OCI-LY1 (cell line): ENCODE data around the gene USP9Y.

ENCODE experiments used
- H2AFZ ChIP-seq: fragments of 200-600 bp; sonication (generic), shearing (Covaris generic); 2 replicates; pipeline ENCODE4 v1.6.0; 2014; ENCODE audit warnings: antibody characterized with exemption, mild to moderate bottlenecking, low read length
- H3F3A ChIP-seq: fragments of 200-600 bp; sonication (generic), shearing (Covaris generic); 2 replicates; pipeline ENCODE4 v1.6.0; 2014; ENCODE audit warnings: mild to moderate bottlenecking, antibody characterized with exemption, low read length, moderate library complexity; ENCODE audit not compliant: insufficient read depth
- H3K27ac ChIP-seq: fragments of 200-600 bp; sonication (generic); 2 replicates; pipeline ENCODE4 v1.5.1; 2014; ENCODE audit warnings: low read length, mixed run types, mild to moderate bottlenecking, low read depth; ENCODE audit not compliant: poor library complexity, severe bottlenecking
- H3K27me3 ChIP-seq: fragments of 200-600 bp; sonication (generic); 2 replicates; pipeline ENCODE4 v1.6.0; 2014; ENCODE audit warnings: antibody characterized with exemption, mild to moderate bottlenecking, low read length, moderate library complexity; ENCODE audit not compliant: insufficient read depth
- H3K36me3 ChIP-seq: fragments of 200-600 bp; sonication (generic); 2 replicates; pipeline ENCODE4 v1.6.1; 2014; ENCODE audit warnings: mild to moderate bottlenecking, antibody characterized with exemption, low read length, moderate library complexity, mixed read lengths; ENCODE audit not compliant: insufficient read depth
- H3K4me1 ChIP-seq: fragments of 200-600 bp; sonication (generic); 2 replicates; pipeline ENCODE4 v1.5.1; 2014; ENCODE audit warnings: mild to moderate bottlenecking, low read length, moderate library complexity; ENCODE audit not compliant: insufficient read depth, severe bottlenecking
- H3K4me2 ChIP-seq: fragments of 200-600 bp; sonication (generic), shearing (Covaris generic); 2 replicates; pipeline ENCODE4 v1.6.1; 2014; ENCODE audit warnings: low read length
- H3K4me3 ChIP-seq: fragments of 200-600 bp; sonication (generic); 2 replicates; pipeline ENCODE4 v1.5.1; 2014; ENCODE audit warnings: low read length, low read depth, mild to moderate bottlenecking, mixed read lengths; ENCODE audit not compliant: poor library complexity, severe bottlenecking
- H3K79me2 ChIP-seq: fragments of 200-600 bp; shearing (Covaris generic); 2 replicates; pipeline ENCODE4 v1.6.1; 2016; ENCODE audit warnings: mixed run types, low read length, mixed read lengths; ENCODE audit not compliant: insufficient read depth
- H3K9ac ChIP-seq: fragments of 200-600 bp; sonication (generic), shearing (Covaris generic); 2 replicates; pipeline ENCODE4 v1.6.1; 2014; ENCODE audit warnings: mild to moderate bottlenecking, low read length, mixed read lengths
- H3K9me2 ChIP-seq: fragments of 200-600 bp; sonication (generic), shearing (Covaris generic); 2 replicates; pipeline ENCODE4 v1.6.1; 2014; ENCODE audit warnings: low read depth, mild to moderate bottlenecking, low read length, mixed read lengths
- H3K9me3 ChIP-seq: fragments of 200-600 bp; shearing (Covaris generic); 2 replicates; pipeline ENCODE4 v1.6.1; 2014; ENCODE audit warnings: low read length, mixed read lengths
- H4K20me1 ChIP-seq: fragments of 200-600 bp; sonication (generic), shearing (Covaris generic); 2 replicates; pipeline ENCODE4 v1.6.0; 2016; ENCODE audit warnings: mild to moderate bottlenecking, low read length; ENCODE audit not compliant: insufficient read depth
- EZH2 ChIP-seq: fragments of 200-600 bp; sonication (generic), shearing (Covaris generic); IDR thresholded peaks from 2 replicates; pipeline ENCODE4 v1.8.0; 2017; ENCODE audit warnings: borderline replicate concordance, mixed run types, mild to moderate bottlenecking, antibody characterized with exemption, low read length, moderate library complexity, mixed read lengths
- TF ChIP-seq, protein P1 (sequence below): fragments of 200-600 bp; sonication (generic), shearing (Covaris generic); IDR thresholded peaks from 2 replicates; pipeline ENCODE4 v1.5.1; 2017; ENCODE audit warnings: mild to moderate bottlenecking, antibody characterized with exemption, low read length, moderate library complexity, mixed read lengths

Gene USP9Y

DNA sequence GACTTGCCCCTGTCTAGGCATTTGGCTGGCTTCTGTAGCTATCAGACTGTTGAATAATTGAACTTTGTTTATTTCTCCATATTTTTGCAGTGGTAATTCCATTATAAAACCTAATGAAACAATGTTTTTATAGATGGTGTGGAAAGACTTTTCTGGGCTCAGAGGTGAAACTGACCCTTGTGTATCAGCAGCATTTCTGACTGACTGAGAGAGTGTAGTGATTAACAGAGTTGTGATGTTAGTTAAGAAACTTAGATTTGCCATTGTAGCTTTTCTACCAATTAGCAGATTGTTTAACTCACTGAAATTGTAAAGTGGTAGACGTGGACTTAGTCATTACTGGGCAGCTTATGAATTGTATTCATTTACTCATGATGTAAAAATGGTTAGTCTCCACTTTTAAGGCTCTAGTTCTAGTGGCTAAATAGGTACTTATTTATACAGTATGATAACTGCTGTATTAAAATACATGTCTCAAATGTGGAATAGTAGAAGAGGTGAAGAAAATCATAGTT lies at the start of gene USP9Y:
Gene USP9Y (plus strand): TSS at position 51 of the 515 bp plus-strand sequence. CDS start 8,217 bp downstream, outside the sequence.
- Histone ChIP-seq H3K27me3 (no peaks in the 10 kb centered on the region), H3K4me3 (no peak within 1 kb of the TSS), H3F3A (no peaks in the 10 kb centered on the region), H3K79me2 (no peaks in the 10 kb centered on the region), H3K4me1 (no peaks in the 10 kb centered on the region), H2AFZ (no peak within 1 kb of the TSS), H3K9me3 (no peaks in the 10 kb centered on the region), H3K36me3 (peaks cover 13% of the 10 kb centered on the region; the same call in 1 of the 2 replicates), H3K4me2 (no peak within 1 kb of the TSS), H3K9me2 (no peaks in the 10 kb centered on the region), H3K27ac (no peak within 1 kb of the TSS), H4K20me1 (no peaks in the 10 kb centered on the region), H3K9ac (no peak within 1 kb of the TSS)
- TF ChIP-seq, protein P1, sequence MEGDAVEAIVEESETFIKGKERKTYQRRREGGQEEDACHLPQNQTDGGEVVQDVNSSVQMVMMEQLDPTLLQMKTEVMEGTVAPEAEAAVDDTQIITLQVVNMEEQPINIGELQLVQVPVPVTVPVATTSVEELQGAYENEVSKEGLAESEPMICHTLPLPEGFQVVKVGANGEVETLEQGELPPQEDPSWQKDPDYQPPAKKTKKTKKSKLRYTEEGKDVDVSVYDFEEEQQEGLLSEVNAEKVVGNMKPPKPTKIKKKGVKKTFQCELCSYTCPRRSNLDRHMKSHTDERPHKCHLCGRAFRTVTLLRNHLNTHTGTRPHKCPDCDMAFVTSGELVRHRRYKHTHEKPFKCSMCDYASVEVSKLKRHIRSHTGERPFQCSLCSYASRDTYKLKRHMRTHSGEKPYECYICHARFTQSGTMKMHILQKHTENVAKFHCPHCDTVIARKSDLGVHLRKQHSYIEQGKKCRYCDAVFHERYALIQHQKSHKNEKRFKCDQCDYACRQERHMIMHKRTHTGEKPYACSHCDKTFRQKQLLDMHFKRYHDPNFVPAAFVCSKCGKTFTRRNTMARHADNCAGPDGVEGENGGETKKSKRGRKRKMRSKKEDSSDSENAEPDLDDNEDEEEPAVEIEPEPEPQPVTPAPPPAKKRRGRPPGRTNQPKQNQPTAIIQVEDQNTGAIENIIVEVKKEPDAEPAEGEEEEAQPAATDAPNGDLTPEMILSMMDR = no peak
- no peak for TF ChIP-seq EZH2

DNA sequence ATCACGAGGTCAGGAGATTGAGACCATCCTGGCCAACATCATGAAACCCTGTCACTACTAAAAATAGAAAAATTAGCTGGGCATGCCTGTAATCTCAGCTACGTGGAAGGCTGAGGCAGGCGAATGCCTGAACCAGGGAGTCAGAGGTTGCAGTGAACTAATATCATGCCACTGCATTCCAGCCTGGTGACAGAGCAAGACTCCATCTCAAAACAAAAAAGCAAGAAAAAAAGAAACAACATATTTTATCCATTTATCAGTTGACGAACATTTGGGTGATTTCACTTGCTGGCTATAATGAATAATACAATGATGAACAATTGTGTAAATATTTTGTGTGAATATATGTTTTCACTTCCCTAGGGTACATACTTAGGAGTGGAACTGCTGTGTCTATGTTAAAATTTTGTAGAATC lies 49.4 kb upstream of the USP9Y start:
- H3K9me2 ChIP-seq = no peaks in the 10 kb centered on the region
- no peaks in the 10 kb centered on the region for H3K36me3 ChIP-seq
- H3K4me1 ChIP-seq = no peaks in the 10 kb centered on the region
- no peak overlapping the region for H3K9ac ChIP-seq
- no peak overlapping the region for H3K4me2 ChIP-seq
- no peaks in the 10 kb centered on the region for H3K9me3 ChIP-seq
- H3K27ac ChIP-seq = no peak overlapping the region
- H3K79me2 ChIP-seq = no peaks in the 10 kb centered on the region
- no peak overlapping the region for H3K4me3 ChIP-seq
- no peak overlapping the region for H2AFZ ChIP-seq
- TF ChIP-seq EZH2 = no peak
- TF ChIP-seq, protein P1 = no peak
- H3F3A ChIP-seq = no peaks in the 10 kb centered on the region
- H4K20me1 ChIP-seq = no peaks in the 10 kb centered on the region
- no peaks in the 10 kb centered on the region for H3K27me3 ChIP-seq

GRCh38 chrY:12661745-12662681 lies 39.0 kb upstream of the USP9Y start:
- H2AFZ ChIP-seq = no peak overlapping the region
- peak overlapping the region; percentile 91 for H3K27ac ChIP-seq
- H3F3A ChIP-seq = no peaks in the 10 kb centered on the region
- H3K9me2 ChIP-seq = no peaks in the 10 kb centered on the region
- peak overlapping the region; percentile 98 for H3K9ac ChIP-seq
- no peaks in the 10 kb centered on the region for H3K9me3 ChIP-seq
- no peaks in the 10 kb centered on the region for H4K20me1 ChIP-seq
- peaks cover 16% of the 10 kb centered on the region for H3K4me1 ChIP-seq
- no peaks in the 10 kb centered on the region for H3K27me3 ChIP-seq
- TF ChIP-seq, protein P1 = no peak
- no peak for TF ChIP-seq EZH2
- H3K4me3 ChIP-seq = peak overlapping the region; percentile 99
- peaks cover 17% of the 10 kb centered on the region for H3K79me2 ChIP-seq
- H3K4me2 ChIP-seq = peak overlapping the region; percentile 68
- H3K36me3 ChIP-seq = peaks cover 32% of the 10 kb centered on the region
